ENCODE results near the gene KCNAB2.

Gene KCNAB2

GRCh38 chr1:6086358-6086757, 40.7 kb downstream of the KCNAB2 start:
- no peak for DNase-seq (ENCODE audit: low read depth)
- TF ChIP-seq CTCF (IDR thresholded peaks at IDR 0.05; ENCODE audit: control insufficient read depth, extremely low read depth, insufficient read depth) = no peak
- H3K4me3 ChIP-seq (ENCODE audit: low read depth, low read length) = no peak overlapping the region

- TF ChIP-seq CTCF (IDR thresholded peaks at IDR 0.05; ENCODE audit: control insufficient read depth, extremely low read depth, insufficient read depth) = no peak
- no peak overlapping the region for H3K4me3 ChIP-seq (ENCODE audit: low read depth, low read length)
- DNase-seq (ENCODE audit: low read depth) = no peak
Observed at GRCh38 chr1:6086762-6087376, 41.2 kb downstream of the KCNAB2 start.

GRCh38 chr1:6087377-6087772, 41.7 kb downstream of the KCNAB2 start:
- no peak for DNase-seq (ENCODE audit: low read depth)
- no peak for TF ChIP-seq CTCF (IDR thresholded peaks at IDR 0.05; ENCODE audit: control insufficient read depth, extremely low read depth, insufficient read depth)
- no peak overlapping the region for H3K4me3 ChIP-seq (ENCODE audit: low read depth, low read length)

- no peak overlapping the region for H3K4me3 ChIP-seq (ENCODE audit: low read depth, low read length)
- no peak for TF ChIP-seq CTCF (IDR thresholded peaks at IDR 0.05; ENCODE audit: control insufficient read depth, extremely low read depth, insufficient read depth)
- no peak for DNase-seq (ENCODE audit: low read depth)
Observed at GRCh38 chr1:6087958-6088357, 42.3 kb downstream of the KCNAB2 start.

- DNase-seq (ENCODE audit: low read depth) = no peak
- H3K4me3 ChIP-seq (ENCODE audit: low read depth, low read length) = no peak overlapping the region
- TF ChIP-seq CTCF (IDR thresholded peaks at IDR 0.05; ENCODE audit: control insufficient read depth, extremely low read depth, insufficient read depth) = no peak
Observed at GRCh38 chr1:6088956-6089355, 43.3 kb downstream of the KCNAB2 start.

GRCh38 chr1:6090288-6090687, 44.6 kb downstream of the KCNAB2 start:
- DNase-seq (ENCODE audit: low read depth) = no peak

More at GRCh38 chr1:6090288-6090687, 44.6 kb downstream of the KCNAB2 start:
- no peak overlapping the region for H3K4me3 ChIP-seq (ENCODE audit: low read depth, low read length)
- TF ChIP-seq CTCF (IDR thresholded peaks at IDR 0.05; ENCODE audit: control insufficient read depth, extremely low read depth, insufficient read depth) = no peak
